Fibroblast of upper back skin (primary cell): ENCODE data around the gene SPAG9.

Source experiments
- DNase-seq: peaks from one replicate; pipeline ENCODE4 v3.0.0-alpha.2; 2013

Gene SPAG9

GRCh38 chr17:50977487-50978159 lies 143.0 kb downstream of the SPAG9 start:
- no peak for DNase-seq

GRCh38 chr17:50976951-50977472 lies 143.7 kb downstream of the SPAG9 start:
- DNase-seq, result no peak

- no peak for DNase-seq
Measured at GRCh38 chr17:50973557-50974494, 146.8 kb downstream of the SPAG9 start.

- no peak for DNase-seq
Measured at GRCh38 chr17:50972577-50972976, 148.1 kb downstream of the SPAG9 start.

GRCh38 chr17:50967795-50968194 lies 152.9 kb downstream of the SPAG9 start:
- peak; percentile 28 for DNase-seq

GRCh38 chr17:50966163-50966666 lies 154.5 kb downstream of the SPAG9 start:
- no peak for DNase-seq

- no peak for DNase-seq
Measured at GRCh38 chr17:50963139-50963538, 157.5 kb downstream of the SPAG9 start.

GRCh38 chr17:50961282-50962220 lies 159.1 kb downstream of the SPAG9 start:
- DNase-seq, result no peak

- no peak for DNase-seq
Measured at GRCh38 chr17:50959341-50959740, 161.3 kb downstream of the SPAG9 start.

- no peak for DNase-seq
Measured at GRCh38 chr17:50957600-50958575, 162.8 kb downstream of the SPAG9 start.

- DNase-seq, result peak; percentile 57
Measured at GRCh38 chr17:50956750-50957523, 163.7 kb downstream of the SPAG9 start.

- DNase-seq, result no peak
Measured at GRCh38 chr17:50956409-50956749, 164.3 kb downstream of the SPAG9 start.

- no peak for DNase-seq
Measured at GRCh38 chr17:50955667-50956120, 165.0 kb downstream of the SPAG9 start.

- DNase-seq, result no peak
Measured at GRCh38 chr17:50955160-50955559, 165.5 kb downstream of the SPAG9 start.

GRCh38 chr17:50954641-50955121 lies 166.0 kb downstream of the SPAG9 start:
- no peak for DNase-seq

GRCh38 chr17:50953831-50954601 lies 166.7 kb downstream of the SPAG9 start:
- peak; percentile 80 for DNase-seq

GRCh38 chr17:50953518-50953830 lies 167.2 kb downstream of the SPAG9 start:
- DNase-seq, result no peak

GRCh38 chr17:50952889-50953288 lies 167.8 kb downstream of the SPAG9 start:
- no peak for DNase-seq

GRCh38 chr17:50952013-50952412 lies 168.7 kb downstream of the SPAG9 start:
- no peak for DNase-seq
